ENCODE measurements around the gene AK4.

GRCh38 chr1:65237503-65237902 is 89.5 kb downstream of the AK4 start:
- no peak for TF ChIP-seq POLR2AphosphoS5 (IDR thresholded peaks at IDR 0.05; ENCODE audit: low read depth, low read length)
- no peak for TF ChIP-seq SIN3A (IDR thresholded peaks at IDR 0.05; ENCODE audit: borderline replicate concordance, insufficient read depth, low read length)
- no peak for TF ChIP-seq TAF1 (IDR thresholded peaks at IDR 0.05; ENCODE audit: borderline replicate concordance, insufficient read depth, low read length)
- TF ChIP-seq REST (IDR thresholded peaks at IDR 0.05; ENCODE audit: insufficient read depth in 1 of 2, low read depth in 2 of 2, low read length in 2 of 2): no peak

Data from PFSK-1 (cell line).